Brain pericyte (primary cell): ENCODE measurements around the gene FNDC3B.

ENCODE experiments used
- DNase-seq: peaks from one replicate; pipeline ENCODE4 v3.0.0-alpha.2; 2012; ENCODE audit warnings: low read depth, low spot score

The FNDC3B gene

GRCh38 chr3:172187511-172187910 is 148.1 kb downstream of the FNDC3B start:
- DNase-seq, result no peak

GRCh38 chr3:172188511-172188910 is 149.1 kb downstream of the FNDC3B start:
- no peak for DNase-seq

DNA sequence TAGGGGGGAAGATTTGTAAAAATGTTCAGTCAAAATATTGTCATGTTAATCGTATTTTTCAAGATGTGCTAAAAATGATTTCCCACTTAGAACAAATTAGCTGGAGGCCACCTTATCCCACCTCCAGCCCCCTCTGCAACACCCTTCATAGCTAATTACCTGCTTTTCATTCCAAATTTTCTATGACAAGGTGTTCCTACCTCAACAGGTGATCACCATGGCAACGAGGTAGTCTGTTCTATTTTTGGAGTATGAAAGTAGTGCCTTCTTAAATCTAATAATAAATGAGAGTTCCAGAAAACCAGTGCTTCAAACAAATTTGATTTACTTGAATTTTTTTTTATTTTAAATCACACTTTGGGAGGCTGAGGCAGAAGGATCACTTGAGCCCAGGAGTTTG is 149.8 kb downstream of the FNDC3B start:
- no peak for DNase-seq

- no peak for DNase-seq
These were observed 150.7 kb downstream of the FNDC3B start for GRCh38 chr3:172189987-172190603.

DNA sequence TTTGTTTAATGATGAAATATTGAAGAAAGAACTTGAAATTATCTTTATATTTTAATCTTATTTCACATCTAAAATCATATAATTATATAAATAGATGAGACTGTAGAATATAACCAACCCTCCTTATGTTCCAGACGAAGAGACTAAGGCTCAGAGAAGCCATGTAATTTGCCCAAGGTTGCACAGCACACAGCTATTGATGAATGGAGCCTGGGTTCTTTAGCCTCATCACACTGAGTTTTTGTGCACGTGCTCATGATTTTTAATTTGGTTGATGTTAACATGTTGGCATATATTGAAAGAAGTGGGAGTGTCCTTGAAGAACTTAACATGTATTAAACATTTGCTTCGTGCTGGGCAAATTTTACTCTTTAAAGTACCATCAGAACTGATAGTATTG is 151.6 kb downstream of the FNDC3B start:
- no peak for DNase-seq

DNA sequence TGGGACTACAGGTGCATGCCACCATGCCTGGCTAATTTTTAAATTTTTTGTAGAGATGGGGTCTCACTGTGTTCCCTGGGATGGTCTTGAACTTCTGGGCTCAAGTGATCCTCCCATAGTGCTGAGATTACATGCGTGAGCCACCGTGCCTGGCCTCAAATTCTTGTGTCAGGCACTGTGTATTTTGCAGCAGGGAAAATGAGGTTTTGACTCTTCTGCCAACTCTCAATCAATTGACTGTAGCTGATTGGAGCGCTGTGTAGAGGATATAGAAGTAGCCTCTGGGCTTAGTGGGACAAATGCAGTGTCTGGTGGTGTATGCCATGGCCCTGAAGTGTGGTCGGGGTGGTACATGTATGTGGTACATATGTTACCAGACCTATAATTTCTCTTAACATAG is 152.3 kb downstream of the FNDC3B start:
- no peak for DNase-seq

DNA sequence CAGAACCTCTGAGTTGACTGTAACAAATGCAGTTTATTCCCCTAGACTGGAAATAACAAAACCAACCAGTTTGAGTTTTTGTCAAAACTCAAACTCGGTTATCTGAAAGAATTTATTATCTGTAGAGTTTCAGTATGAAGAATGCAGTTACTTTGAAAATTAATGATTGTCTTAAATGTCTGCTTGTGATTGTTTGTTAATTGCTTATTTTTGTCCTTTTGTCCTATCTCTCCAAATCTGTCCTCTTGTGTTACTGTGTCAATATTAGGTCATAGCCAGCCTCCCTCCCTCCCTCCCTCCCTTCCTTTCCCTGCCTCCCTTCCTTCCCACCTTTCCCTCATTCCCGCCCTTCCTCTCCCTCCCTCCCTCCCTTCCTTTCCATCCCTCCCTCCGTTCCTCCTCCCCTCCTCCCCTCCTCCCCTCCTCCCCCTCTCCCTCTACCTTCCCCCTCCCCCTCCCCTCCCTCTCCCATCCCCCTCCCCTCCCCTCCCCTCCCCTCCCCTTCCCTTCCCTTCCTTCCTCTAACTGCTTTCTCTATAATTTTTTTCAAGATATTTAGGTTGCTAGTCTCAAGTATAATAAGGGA is 153.5 kb downstream of the FNDC3B start:
- DNase-seq, result no peak

DNA sequence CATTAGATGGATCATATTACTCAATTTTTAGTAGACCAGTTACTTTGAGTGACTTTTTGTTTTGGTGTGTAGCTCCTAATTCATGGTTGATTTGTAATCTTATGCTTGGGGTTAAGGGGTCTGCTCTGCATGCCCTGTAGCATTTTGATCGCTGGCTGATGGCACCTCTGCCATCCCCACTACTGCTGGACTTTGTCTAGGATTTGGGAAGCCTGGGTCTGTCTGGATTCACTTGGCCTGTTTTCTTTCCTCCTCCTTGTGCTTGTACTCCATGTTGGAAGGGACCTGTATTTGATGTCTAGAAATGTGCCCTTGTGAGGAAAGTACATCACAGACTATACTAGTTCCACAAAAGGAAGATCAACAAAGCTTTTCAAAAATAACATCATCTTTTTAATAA is 154.1 kb downstream of the FNDC3B start:
- no peak for DNase-seq

GRCh38 chr3:172194702-172195406 is 155.5 kb downstream of the FNDC3B start:
- DNase-seq, result no peak

- DNase-seq, result no peak
These were observed 156.0 kb downstream of the FNDC3B start for GRCh38 chr3:172195407-172195754.

DNA sequence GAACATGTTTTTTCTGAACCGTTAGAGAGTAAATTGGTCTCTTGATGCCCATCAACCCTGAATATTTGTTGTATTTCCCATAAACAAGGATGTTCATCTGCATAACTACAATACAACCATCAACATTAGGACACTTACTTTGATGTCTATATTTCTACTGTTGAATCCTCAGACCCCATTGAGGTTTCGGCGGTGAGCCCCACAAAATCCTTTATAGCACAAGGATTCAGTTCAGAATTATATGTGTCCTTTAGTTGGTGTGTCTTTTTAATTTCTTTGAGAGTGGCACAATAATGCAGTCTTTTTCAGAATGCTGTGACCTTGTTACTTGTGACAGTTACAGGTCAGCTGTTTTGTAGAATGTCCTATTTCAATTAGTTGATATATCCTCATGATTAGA is 158.0 kb downstream of the FNDC3B start:
- no peak for DNase-seq

- DNase-seq, result no peak
These were observed 159.1 kb downstream of the FNDC3B start for GRCh38 chr3:172198428-172198827.

- no peak for DNase-seq
These were observed 160.5 kb downstream of the FNDC3B start for GRCh38 chr3:172199850-172200369.

- DNase-seq, result peak; percentile 87
These were observed 161.9 kb downstream of the FNDC3B start for GRCh38 chr3:172201136-172201869.

DNA sequence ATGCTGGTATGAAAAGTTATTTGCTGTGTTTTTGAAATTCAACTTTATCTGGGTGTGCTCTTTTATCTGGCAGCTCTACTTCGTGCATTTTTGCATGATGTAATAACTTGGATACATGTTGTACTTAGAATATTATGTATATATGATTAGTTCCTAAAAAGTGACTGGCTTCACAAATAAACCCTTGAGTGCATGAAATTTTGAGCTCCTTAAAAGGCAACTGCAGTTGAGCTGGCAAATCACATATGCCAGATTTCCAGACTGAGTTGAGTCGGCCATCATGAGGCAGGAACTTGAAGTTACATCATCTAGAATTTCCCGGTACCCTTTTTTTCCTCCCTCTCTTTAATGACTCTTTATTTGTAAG is 162.5 kb downstream of the FNDC3B start:
- DNase-seq, result no peak

GRCh38 chr3:172202797-172203196 is 163.4 kb downstream of the FNDC3B start:
- no peak for DNase-seq

DNA sequence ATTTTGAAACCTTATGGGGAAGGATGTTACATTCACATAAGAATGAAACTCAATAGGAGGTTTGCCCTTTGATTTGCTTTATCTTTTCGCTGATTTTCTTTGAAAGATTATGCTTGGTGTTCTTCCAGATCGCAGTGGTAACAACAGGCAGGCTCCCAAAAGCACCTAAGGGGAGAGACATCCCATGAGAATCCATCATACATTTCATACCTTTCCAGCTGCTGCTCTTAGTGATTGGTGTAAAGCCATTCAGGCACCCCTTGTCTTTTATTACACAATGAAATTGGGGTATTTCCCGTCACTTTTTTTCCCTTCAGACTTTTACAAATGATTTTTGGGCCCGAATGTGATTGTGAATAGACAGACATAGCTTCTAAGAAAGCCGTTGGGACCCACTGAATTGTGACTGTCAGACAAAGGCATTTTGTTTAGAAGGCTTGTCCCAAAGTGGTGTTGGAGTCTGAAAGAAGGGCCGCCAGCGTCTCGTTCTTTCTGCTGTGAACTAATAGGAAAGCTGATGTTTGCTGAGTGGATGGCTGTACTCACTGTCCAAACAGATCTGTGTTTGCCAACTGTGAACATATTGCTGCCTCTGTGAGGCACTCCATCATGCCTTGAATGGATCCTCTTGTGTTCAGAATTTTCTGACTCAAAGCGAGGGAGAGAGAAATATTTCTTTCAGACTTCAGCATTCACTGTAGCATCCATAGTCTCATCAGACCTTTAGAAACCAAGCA is 164.3 kb downstream of the FNDC3B start:
- DNase-seq, result no peak

- DNase-seq, result no peak
These were observed 165.3 kb downstream of the FNDC3B start for GRCh38 chr3:172204716-172205115.

DNA sequence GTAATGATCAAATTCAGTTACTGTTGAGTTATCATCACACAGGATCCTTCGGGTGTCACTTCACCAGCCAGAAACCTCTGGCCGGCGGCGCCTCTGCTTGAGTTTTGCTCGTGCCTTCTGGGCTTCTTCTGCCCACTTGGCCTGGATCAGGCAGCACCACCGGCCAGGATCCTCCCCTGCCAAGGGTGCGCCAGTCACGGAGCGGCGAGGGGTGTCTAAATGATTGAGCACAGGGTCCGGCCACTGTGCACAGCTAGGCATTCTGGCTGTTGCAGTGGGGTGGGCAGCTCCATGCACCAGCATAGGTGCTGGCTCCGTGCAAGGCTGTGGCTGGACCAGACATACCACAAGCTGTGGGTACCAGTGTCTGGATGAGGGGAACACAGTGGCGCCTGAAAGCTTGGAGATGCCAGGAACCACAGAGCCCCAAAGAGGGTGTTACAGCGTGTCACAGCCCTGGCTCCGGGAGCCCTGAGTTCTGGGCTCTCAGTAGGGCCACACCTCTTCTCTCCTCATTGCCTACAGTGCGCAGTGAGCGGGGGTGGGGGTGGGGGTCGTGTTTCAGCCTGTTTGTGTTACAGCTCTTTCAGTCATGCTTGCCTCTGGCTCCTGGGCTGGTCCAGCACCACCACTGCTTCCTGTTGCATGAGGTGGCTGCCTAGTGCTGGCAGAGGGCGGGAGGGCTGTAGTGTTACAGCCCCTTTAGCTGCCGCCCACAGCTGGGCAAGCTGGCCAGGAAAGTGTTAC is 169.4 kb downstream of the FNDC3B start:
- no peak for DNase-seq

DNA sequence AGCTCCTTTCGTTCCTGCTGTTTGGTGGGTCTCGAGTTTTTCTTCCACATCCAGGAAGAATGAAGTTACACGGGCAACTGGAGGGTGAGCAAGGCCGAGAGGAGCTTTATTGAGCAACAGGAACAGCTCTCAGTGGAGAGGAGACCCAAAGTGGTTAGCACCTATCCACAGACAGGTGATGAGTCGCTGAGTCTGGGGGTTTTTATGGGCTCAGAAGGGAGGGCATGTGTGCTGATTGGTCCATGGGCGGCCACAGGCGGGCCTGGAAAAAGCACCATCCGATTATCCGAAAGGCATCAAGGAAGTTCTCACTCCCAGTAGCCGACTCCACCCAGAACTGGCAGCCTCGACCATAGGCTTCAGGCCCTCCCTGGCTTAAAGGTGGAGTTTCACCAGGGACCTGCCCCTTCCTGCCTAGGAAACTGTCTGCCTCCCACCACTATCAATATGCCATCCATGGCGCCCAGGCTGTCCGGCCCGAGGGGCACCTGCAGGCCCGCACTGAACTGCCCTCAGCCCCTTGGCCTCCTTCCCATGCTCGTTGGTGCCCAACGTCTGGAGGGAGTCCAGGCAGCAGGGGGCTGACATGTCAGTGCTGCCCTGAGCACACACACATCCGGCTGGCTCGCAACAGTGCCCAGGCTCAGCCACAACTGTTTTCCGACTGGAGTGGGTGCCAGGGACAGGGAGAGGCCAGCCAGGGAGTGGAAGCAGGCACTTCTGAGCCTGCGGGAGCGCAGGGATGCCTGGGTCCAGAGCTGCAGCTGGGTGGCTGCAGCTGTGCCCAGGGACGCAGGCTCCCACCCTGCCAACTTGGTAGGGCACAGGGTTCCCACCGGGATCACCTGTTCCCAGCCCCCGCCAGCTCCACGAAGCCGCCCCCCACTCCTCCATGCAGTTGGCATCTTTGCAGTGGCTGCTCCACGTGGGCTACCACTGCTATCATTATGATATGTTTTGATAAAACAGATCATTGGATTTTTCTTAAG is 170.2 kb downstream of the FNDC3B start:
- DNase-seq, result no peak
